Activated B cell treated with CpG ODN at 0.5 μM for 24 hours (primary cell): ENCODE results near the gene RAD51B. TPM values are rescaled to one million over a fixed set of nuclear protein-coding genes. Genes with fewer than 3 reads are reported as not detected.

ENCODE experiments used
- ATAC-seq: fragments of 200-7000 bp; cut with Tn5 transposase; one replicate; pipeline ENCODE4 v1.10.0; 2021; ENCODE audit warnings: low read depth, mild to moderate bottlenecking, moderate library complexity
- CTCF ChIA-PET: fragments of 350-600 bp; sonication (Branson Sonifier 250); formaldehyde crosslinking; loops from one replicate; lab custom pipeline; 2021; ENCODE audit warnings: antibody characterized with exemption; lab: Charles Lee
- POLR2A ChIA-PET: fragments of 350-600 bp; sonication (Branson Sonifier 250); formaldehyde crosslinking; loops from one replicate; lab custom pipeline; 2021; ENCODE audit warnings: antibody characterized with exemption; lab: Charles Lee
- DNase-seq: peaks from one replicate; pipeline ENCODE4 v3.0.0; 2022
- H3K27ac Mint-ChIP-seq: one replicate; pipeline ENCODE4 v1.8.0; 2020; ENCODE audit warnings: mixed read lengths
- H3K27me3 Mint-ChIP-seq: one replicate; pipeline ENCODE4 v1.8.0; 2021; ENCODE audit warnings: mixed read lengths
- H3K36me3 Mint-ChIP-seq: one replicate; pipeline ENCODE4 v1.8.0; 2021; ENCODE audit warnings: low read depth, mixed read lengths
- H3K4me1 Mint-ChIP-seq: one replicate; pipeline ENCODE4 v1.8.0; 2021; ENCODE audit warnings: mixed read lengths
- H3K4me3 Mint-ChIP-seq: one replicate; pipeline ENCODE4 v1.8.0; 2020; ENCODE audit warnings: mild to moderate bottlenecking, mixed read lengths
- H3K9me3 Mint-ChIP-seq: one replicate; pipeline ENCODE4 v1.8.0; 2020; ENCODE audit warnings: mixed read lengths
- CTCF ChIP-seq: fragments of 200-600 bp; IDR thresholded peaks from one replicate; pipeline ENCODE4 v1.8.0; 2022; ENCODE audit warnings: antibody characterized with exemption, mild to moderate bottlenecking
- intact Hi-C: fragments of 100-400 bp; cut with micrococcal nuclease; formaldehyde crosslinking; loops from one replicate; pipeline ENCODE4 v1.15.1; 2024
- total RNA-seq: library from RNA; stranded (reverse); gene quantifications from 2 replicates; pipeline ENCODE4 v1.2.3, GENCODE V29; 2022

The RAD51B gene
- total RNA-seq, 1 donor from 2014 or later = 53.9 TPM

GRCh38 chr14:68651652-68652432 lies 832.3 kb downstream of the RAD51B start:
- DNase-seq = no peak
- H3K36me3 Mint-ChIP-seq = no peaks in the 10 kb centered on the region
- intact Hi-C loops = no loop called here
- ChIA-PET CTCF (no interaction called here), POLR2A (interaction anchor here (0.6 kb wide), 1 partner anchor 10 kb away, joined by 4 read pairs; no protein-coding TSS in a partner anchor)
- H3K4me3 Mint-ChIP-seq = no peak overlapping the region
- peaks cover 13% of the 10 kb centered on the region for H3K4me1 Mint-ChIP-seq
- TF ChIP-seq CTCF = no peak
- no peaks in the 10 kb centered on the region for H3K27me3 Mint-ChIP-seq
- no peak for ATAC-seq
- no peaks in the 10 kb centered on the region for H3K9me3 Mint-ChIP-seq
- no peak overlapping the region for H3K27ac Mint-ChIP-seq

DNA sequence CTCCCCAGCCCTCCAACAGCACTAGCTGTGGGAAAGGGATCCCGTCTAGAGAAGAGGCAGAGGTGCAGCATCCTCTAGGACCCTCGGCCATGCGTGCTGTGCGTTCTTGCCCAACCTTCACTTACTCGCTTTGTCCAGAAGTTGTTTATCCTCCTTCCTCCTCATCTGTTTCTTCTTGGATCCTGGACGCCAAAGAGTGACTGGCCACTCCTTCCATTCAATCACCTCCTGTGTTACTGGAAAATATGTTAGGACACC lies 832.8 kb downstream of the RAD51B start:
- ChIA-PET POLR2A (no interaction called here), CTCF (no interaction called here)
- Mint-ChIP-seq H3K9me3 (no peaks in the 10 kb centered on the region), H3K27ac (no peak overlapping the region), H3K4me1 (peaks cover 13% of the 10 kb centered on the region), H3K27me3 (no peaks in the 10 kb centered on the region), H3K36me3 (no peaks in the 10 kb centered on the region), H3K4me3 (no peak overlapping the region)
- intact Hi-C loops = no loop called here
- no peak for TF ChIP-seq CTCF
- no peak for DNase-seq
- no peak for ATAC-seq

GRCh38 chr14:68653108-68653507 lies 833.5 kb downstream of the RAD51B start:
- no peak overlapping the region for H3K27ac Mint-ChIP-seq
- no peak for TF ChIP-seq CTCF
- no peaks in the 10 kb centered on the region for H3K36me3 Mint-ChIP-seq
- POLR2A ChIA-PET = no interaction called here
- no peaks in the 10 kb centered on the region for H3K9me3 Mint-ChIP-seq
- peaks cover 13% of the 10 kb centered on the region for H3K4me1 Mint-ChIP-seq
- no peak for DNase-seq
- CTCF ChIA-PET = no interaction called here
- ATAC-seq = no peak
- H3K27me3 Mint-ChIP-seq = no peaks in the 10 kb centered on the region
- H3K4me3 Mint-ChIP-seq = no peak overlapping the region
- intact Hi-C loops = no loop called here

GRCh38 chr14:68653804-68654203 lies 834.2 kb downstream of the RAD51B start:
- no peak overlapping the region for H3K27ac Mint-ChIP-seq
- H3K36me3 Mint-ChIP-seq = no peaks in the 10 kb centered on the region
- intact Hi-C loops = no loop called here
- DNase-seq (no peak), ATAC-seq (no peak)
- no peaks in the 10 kb centered on the region for H3K9me3 Mint-ChIP-seq
- peaks cover 13% of the 10 kb centered on the region for H3K4me1 Mint-ChIP-seq
- POLR2A ChIA-PET = interaction anchor here (1.1 kb wide), 1 partner anchor 139 kb away, joined by 3 read pairs; the partner anchor contains the start of gene ZFP36L1
- TF ChIP-seq CTCF = no peak
- no peaks in the 10 kb centered on the region for H3K27me3 Mint-ChIP-seq
- CTCF ChIA-PET = no interaction called here
- no peak overlapping the region for H3K4me3 Mint-ChIP-seq

- DNase-seq = no peak
- ATAC-seq = no peak
- ChIA-PET POLR2A (interaction anchor here (1.0 to 1.5 kb wide), 4 partner anchors 26 to 139 kb away, joined by 3 to 4 read pairs (median 4); partner anchors contain the start of gene ZFP36L1), CTCF (no interaction called here)
- H3K4me1 Mint-ChIP-seq = peaks cover 13% of the 10 kb centered on the region
- no peaks in the 10 kb centered on the region for H3K9me3 Mint-ChIP-seq
- no peak overlapping the region for H3K27ac Mint-ChIP-seq
- TF ChIP-seq CTCF = no peak
- H3K36me3 Mint-ChIP-seq = no peaks in the 10 kb centered on the region
- no peak overlapping the region for H3K4me3 Mint-ChIP-seq
- intact Hi-C loops = no loop called here
- H3K27me3 Mint-ChIP-seq = no peaks in the 10 kb centered on the region
Observed at GRCh38 chr14:68654471-68654941, 834.9 kb downstream of the RAD51B start.
